ENCODE results near the gene INPP5A. TPM values are rescaled to one million over a fixed set of nuclear protein-coding genes. Genes with fewer than 3 reads are reported as not detected.

INPP5A gene
- total RNA-seq, 1 experiment from 2014 or later, result 12.3 TPM

DNA sequence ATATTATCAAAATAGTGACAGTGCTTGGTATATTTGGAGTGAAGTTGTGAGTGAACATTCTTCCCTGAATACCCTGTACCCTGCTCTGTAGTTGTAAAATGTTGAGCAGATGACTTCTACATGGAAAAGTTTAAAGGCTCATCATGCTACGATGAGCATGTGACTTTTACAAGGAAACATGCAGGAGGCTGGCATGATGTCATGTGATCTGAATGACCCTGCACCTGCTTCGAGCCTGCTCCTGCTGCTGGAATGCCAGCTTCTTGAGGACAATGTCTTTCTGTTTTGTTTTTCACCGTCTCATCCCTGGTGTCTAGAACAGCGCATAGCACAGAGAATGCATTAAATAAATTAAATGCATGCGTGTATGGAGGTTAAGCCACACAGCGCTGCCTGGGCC is 5.4 kb upstream of the INPP5A start:
- intact Hi-C loops (cut with micrococcal nuclease), result loop anchor here (2.0 kb wide), 1 partner anchor 13 kb away; no protein-coding TSS in a partner anchor
- Histone ChIP-seq H4K20me1 (ENCODE audit: insufficient read depth) (no peaks in the 10 kb centered on the region), H3K4me2 (ENCODE audit: low read length) (peak overlapping the region; percentile 63), H3K36me3 (ENCODE audit: control insufficient read depth in 1 of 2, insufficient read depth in 2 of 2, low read length in 2 of 2) (no peaks in the 10 kb centered on the region), H3K27me3 (ENCODE audit: insufficient read depth, low read length) (no peaks in the 10 kb centered on the region), H3K4me3 (replicated peaks in 1 of 2; ENCODE audit: low read depth in 1 of 2, low read length in 2 of 2) (no peak overlapping the region), H3K4me1 (ENCODE audit: control insufficient read depth in 1 of 2, insufficient read depth in 2 of 2, low read length in 2 of 2) (peaks cover 18 to 35% of the 10 kb centered on the region in 2 experiments), H3K9ac (ENCODE audit: low read length) (no peak overlapping the region), H3K27ac (ENCODE audit: low read depth, low read length) (no peak overlapping the region; the same call in 1 of the 2 replicates), H3K9me3 (ENCODE audit: control insufficient read depth in 1 of 2, insufficient read depth in 1 of 2, low read depth in 1 of 2, low read length in 2 of 2) (no peaks in the 10 kb centered on the region), H3K9me2 (ENCODE audit: insufficient read depth) (no peaks in the 10 kb centered on the region), H2AFZ (ENCODE audit: low read depth, low read length, poor library complexity, severe bottlenecking) (no peak overlapping the region), H3K79me2 (ENCODE audit: insufficient read depth, low read length) (no peaks in the 10 kb centered on the region)
- ChIA-PET CTCF (no interaction called here), POLR2A (no interaction called here), RAD21 (ENCODE audit: low non-redundant PET in 1 of 2, low total read pairs in 2 of 2, uncharacterized antibody in 2 of 2, unreplicated experiment in 2 of 2) (no interaction called here)
- DNase-seq (ENCODE audit: low read depth, low spot score) (no peak), ATAC-seq (no peak)
- BruUV-seq (replicated peaks), result no TSS peak
- TF ChIP-seq POLR2AphosphoS5 (IDR thresholded peaks at IDR 0.05; ENCODE audit: low read depth, low read length) (no peak), EZH2phosphoT487 (IDR thresholded peaks at IDR 0.05; ENCODE audit: borderline replicate concordance) (no peak), EGR1 (IDR thresholded peaks at IDR 0.05; ENCODE audit: low read depth) (no peak), ZNF274 (IDR thresholded peaks at IDR 0.05; ENCODE audit: low read depth, low read length) (no peak), SP1 (IDR thresholded peaks at IDR 0.05; ENCODE audit: low read depth) (no peak)

DNA sequence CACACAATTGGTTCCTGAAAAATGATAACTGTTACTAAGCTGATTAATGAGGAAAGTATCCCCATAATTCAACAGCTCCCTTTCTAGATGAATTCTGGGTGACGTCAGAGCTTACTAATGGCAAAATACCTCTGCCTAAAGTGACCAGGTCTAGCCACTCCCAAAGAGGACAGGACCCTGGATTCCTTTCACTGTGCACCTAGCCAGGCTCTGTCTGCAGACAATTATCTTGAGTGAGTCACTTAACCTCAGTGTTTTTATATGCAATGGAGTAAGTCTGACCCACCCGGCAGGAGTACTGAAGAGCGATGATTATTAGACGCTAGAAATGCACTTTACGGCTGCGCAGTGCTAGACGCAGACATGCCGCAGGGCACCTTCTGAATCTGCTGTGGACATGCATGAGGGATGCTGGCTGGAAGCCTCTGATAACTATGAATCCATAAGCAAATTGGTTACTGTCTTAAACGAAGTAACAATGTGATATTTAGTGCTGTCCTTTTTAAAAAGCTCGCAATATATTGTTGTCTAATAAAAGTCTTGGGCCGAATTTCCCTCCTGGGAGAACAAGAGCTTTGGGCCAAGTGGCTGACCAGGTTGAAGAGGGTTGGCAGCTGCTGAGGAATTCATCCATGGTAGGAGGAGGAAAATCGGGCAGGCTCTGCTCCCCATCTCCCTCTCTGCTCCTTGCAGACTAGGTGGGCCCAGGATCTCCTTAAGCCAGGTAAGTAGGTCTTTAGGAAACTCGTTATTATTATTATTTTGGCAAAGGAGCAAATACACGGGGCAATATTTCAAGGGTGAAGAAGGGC is 4.6 kb upstream of the INPP5A start:
- DNase-seq (ENCODE audit: low read depth, low spot score) (peak; percentile 79), ATAC-seq (peak; percentile 53)
- intact Hi-C loops (cut with micrococcal nuclease), result loop anchor here (2.0 kb wide), 1 partner anchor 14 kb away; no protein-coding TSS in a partner anchor
- no peaks in the 10 kb centered on the region for H3K9me2 ChIP-seq (ENCODE audit: insufficient read depth)
- H3K4me3 ChIP-seq (replicated peaks in 1 of 2; ENCODE audit: low read depth in 1 of 2, low read length in 2 of 2), result peak overlapping the region in 1 of 2 experiments; percentile 20; a peak in 2 of 4 replicates
- ChIA-PET CTCF (no interaction called here), POLR2A (interaction anchor here (0.7 kb wide), 1 partner anchor 616 kb away, joined by 3 read pairs; no protein-coding TSS in a partner anchor), RAD21 (ENCODE audit: low non-redundant PET in 1 of 2, low total read pairs in 2 of 2, uncharacterized antibody in 2 of 2, unreplicated experiment in 2 of 2) (no interaction called here)
- no peaks in the 10 kb centered on the region for H3K9me3 ChIP-seq (ENCODE audit: control insufficient read depth in 1 of 2, insufficient read depth in 1 of 2, low read depth in 1 of 2, low read length in 2 of 2)
- H3K79me2 ChIP-seq (ENCODE audit: insufficient read depth, low read length), result no peaks in the 10 kb centered on the region
- TF ChIP-seq CBX3 (IDR thresholded peaks at IDR 0.05; ENCODE audit: low read depth) (no peak), POLR2A (IDR thresholded peaks at IDR 0.05; ENCODE audit: borderline replicate concordance, extremely low read depth, insufficient read depth, insufficient read length) (no peak), SRF (IDR thresholded peaks at IDR 0.05; ENCODE audit: low read depth) (no peak), SIN3A (IDR thresholded peaks at IDR 0.05; ENCODE audit: low read depth) (no peak), POLR2AphosphoS5 (IDR thresholded peaks at IDR 0.05; ENCODE audit: low read depth, low read length) (peak; percentile 34; the same call in 1 of the 2 replicates), JUND (IDR thresholded peaks at IDR 0.05) (peak; percentile 68), EZH2phosphoT487 (IDR thresholded peaks at IDR 0.05; ENCODE audit: borderline replicate concordance) (no peak), SP1 (IDR thresholded peaks at IDR 0.05; ENCODE audit: low read depth) (peak; percentile 60), FOSL1 (IDR thresholded peaks at IDR 0.05; ENCODE audit: low read depth) (peak; percentile 67)
- TF ChIP-seq, protein P1, sequence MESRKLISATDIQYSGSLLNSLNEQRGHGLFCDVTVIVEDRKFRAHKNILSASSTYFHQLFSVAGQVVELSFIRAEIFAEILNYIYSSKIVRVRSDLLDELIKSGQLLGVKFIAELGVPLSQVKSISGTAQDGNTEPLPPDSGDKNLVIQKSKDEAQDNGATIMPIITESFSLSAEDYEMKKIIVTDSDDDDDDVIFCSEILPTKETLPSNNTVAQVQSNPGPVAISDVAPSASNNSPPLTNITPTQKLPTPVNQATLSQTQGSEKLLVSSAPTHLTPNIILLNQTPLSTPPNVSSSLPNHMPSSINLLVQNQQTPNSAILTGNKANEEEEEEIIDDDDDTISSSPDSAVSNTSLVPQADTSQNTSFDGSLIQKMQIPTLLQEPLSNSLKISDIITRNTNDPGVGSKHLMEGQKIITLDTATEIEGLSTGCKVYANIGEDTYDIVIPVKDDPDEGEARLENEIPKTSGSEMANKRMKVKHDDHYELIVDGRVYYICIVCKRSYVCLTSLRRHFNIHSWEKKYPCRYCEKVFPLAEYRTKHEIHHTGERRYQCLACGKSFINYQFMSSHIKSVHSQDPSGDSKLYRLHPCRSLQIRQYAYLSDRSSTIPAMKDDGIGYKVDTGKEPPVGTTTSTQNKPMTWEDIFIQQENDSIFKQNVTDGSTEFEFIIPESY (IDR thresholded peaks at IDR 0.05; ENCODE audit: extremely low read depth, insufficient replicate concordance, low read length), result no peak
- TF ChIP-seq, protein P2, sequence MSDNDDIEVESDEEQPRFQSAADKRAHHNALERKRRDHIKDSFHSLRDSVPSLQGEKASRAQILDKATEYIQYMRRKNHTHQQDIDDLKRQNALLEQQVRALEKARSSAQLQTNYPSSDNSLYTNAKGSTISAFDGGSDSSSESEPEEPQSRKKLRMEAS (IDR thresholded peaks at IDR 0.05), result 0 out of 2 replicates have a peak, but pooled peaks have one; percentile 16
- H3K36me3 ChIP-seq (ENCODE audit: control insufficient read depth in 1 of 2, insufficient read depth in 2 of 2, low read length in 2 of 2), result no peaks in the 10 kb centered on the region
- BruUV-seq (replicated peaks), result no TSS peak
- H4K20me1 ChIP-seq (ENCODE audit: insufficient read depth), result no peaks in the 10 kb centered on the region
- H3K9ac ChIP-seq (ENCODE audit: low read length), result peak overlapping the region; percentile 27; the same call in 1 of the 2 replicates
- peaks cover 18 to 35% of the 10 kb centered on the region in 2 experiments for H3K4me1 ChIP-seq (ENCODE audit: control insufficient read depth in 1 of 2, insufficient read depth in 2 of 2, low read length in 2 of 2)
- peak overlapping the region; percentile 63 for H3K4me2 ChIP-seq (ENCODE audit: low read length)
- H3K27ac ChIP-seq (ENCODE audit: low read depth, low read length), result peak overlapping the region; percentile 41; the same call in 1 of the 2 replicates
- no peak overlapping the region for H2AFZ ChIP-seq (ENCODE audit: low read depth, low read length, poor library complexity, severe bottlenecking)
- H3K27me3 ChIP-seq (ENCODE audit: insufficient read depth, low read length), result no peaks in the 10 kb centered on the region
